Measurements from ENCODE around the gene WNK1.

- no peak for TF ChIP-seq CTCF (conservative IDR thresholded peaks at IDR 0.05; ENCODE audit: low read length)
- no peak for TF ChIP-seq EZH2phosphoT487 (IDR thresholded peaks at IDR 0.05; ENCODE audit: borderline replicate concordance, low read depth, low read length)
Measured at GRCh38 chr12:902581-902980, 150.2 kb downstream of the WNK1 start.
